Fibroblast of villous mesenchyme (primary cell): ENCODE measurements around the gene EPHA6. TPM values are rescaled to one million over a fixed set of nuclear protein-coding genes. Genes with fewer than 3 reads are reported as not detected.
"Not testable (repeated sequence)": the region's sequence is repeated elsewhere in the genome, so short reads cannot be mapped to it uniquely, and the experiment has no call there.

Experiments used
- DNase-seq: peaks from one replicate; pipeline ENCODE4 v3.0.0-alpha.2; 2010; ENCODE audit warnings: low read depth
- H3K4me3 ChIP-seq: 2 replicates; pipeline ENCODE4 v1.5.1; 2011; ENCODE audit warnings: low read depth, mild to moderate bottlenecking, low read length
- total RNA-seq: library from RNA; depleted of rRNA; stranded (reverse); fragments of >200 nt; gene quantifications from 2 replicates; pipeline ENCODE4 v1.2.3, GENCODE V29; 2012
- TF ChIP-seq, protein P1 (sequence below): IDR thresholded peaks from 2 replicates; pipeline ENCODE4 v1.5.1; 2012; ENCODE audit warnings: low read depth, mild to moderate bottlenecking, low read length; ENCODE audit not compliant: insufficient read depth

EPHA6 gene
- total RNA-seq, 1 donor = 1.7 TPM

DNA sequence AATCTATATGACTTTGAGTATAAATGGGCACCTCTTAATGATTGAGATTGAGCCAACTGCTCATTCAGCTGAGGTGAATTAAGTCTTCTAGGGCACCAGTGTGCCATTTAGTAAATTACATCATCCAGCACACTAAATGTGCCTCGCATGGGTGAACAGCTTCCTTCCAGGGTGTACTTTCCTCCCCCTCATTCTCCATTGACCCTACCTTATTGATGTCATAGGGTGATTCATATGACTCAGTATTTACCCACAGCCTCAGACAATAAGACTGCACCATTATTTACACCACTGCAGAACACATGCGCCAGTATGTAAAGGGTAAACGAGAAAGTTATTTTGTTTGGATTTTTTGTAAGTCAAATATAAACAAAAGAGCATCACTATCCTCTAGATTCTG, 765.0 kb downstream of the EPHA6 start:
- DNase-seq = no peak
- H3K4me3 ChIP-seq = no peak overlapping the region
- TF ChIP-seq, protein P1, sequence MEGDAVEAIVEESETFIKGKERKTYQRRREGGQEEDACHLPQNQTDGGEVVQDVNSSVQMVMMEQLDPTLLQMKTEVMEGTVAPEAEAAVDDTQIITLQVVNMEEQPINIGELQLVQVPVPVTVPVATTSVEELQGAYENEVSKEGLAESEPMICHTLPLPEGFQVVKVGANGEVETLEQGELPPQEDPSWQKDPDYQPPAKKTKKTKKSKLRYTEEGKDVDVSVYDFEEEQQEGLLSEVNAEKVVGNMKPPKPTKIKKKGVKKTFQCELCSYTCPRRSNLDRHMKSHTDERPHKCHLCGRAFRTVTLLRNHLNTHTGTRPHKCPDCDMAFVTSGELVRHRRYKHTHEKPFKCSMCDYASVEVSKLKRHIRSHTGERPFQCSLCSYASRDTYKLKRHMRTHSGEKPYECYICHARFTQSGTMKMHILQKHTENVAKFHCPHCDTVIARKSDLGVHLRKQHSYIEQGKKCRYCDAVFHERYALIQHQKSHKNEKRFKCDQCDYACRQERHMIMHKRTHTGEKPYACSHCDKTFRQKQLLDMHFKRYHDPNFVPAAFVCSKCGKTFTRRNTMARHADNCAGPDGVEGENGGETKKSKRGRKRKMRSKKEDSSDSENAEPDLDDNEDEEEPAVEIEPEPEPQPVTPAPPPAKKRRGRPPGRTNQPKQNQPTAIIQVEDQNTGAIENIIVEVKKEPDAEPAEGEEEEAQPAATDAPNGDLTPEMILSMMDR = no peak

DNA sequence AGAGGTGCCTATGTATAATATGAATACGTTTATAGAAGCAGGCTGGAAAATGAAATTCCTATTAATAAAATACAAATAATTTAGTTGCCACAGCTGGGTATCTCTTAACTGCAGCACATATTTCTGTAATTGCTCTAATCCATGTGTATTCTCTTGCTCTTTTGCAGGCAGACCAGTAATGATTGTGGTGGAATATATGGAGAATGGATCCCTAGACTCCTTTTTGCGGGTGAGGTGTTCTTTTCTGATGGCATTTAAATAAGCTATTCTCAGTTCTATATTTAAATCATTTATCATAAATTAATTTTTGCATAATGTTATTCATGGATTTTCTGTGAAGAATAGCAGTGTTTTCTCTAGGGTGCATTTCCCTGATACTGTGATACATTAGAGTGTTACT, 796.2 kb downstream of the EPHA6 start:
- TF ChIP-seq, protein P1 = no peak
- no peak for DNase-seq

DNA sequence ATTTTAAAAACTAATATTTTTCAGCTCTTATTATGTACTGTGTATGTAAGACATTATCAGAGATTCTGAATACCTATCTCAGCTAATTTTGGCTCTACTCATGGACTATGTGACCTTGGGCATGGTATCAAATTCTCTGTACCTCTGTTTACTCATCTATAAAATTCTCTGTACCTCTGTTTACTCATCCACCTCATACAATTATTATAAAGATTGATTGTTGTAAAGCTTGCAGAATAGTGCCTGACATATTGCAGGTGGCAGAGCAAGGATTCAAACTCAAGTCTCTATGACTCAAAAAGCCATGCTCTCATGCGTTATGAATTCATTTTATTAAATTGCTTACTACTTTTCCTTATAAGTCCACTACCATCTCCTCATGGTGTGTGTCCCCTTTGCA, 798.2 kb downstream of the EPHA6 start:
- TF ChIP-seq, protein P1 = no peak
- DNase-seq = no peak
- H3K4me3 ChIP-seq = no peak overlapping the region

More for the DNA sequence above, 796.2 kb downstream of the EPHA6 start:
- no peak overlapping the region for H3K4me3 ChIP-seq

DNA sequence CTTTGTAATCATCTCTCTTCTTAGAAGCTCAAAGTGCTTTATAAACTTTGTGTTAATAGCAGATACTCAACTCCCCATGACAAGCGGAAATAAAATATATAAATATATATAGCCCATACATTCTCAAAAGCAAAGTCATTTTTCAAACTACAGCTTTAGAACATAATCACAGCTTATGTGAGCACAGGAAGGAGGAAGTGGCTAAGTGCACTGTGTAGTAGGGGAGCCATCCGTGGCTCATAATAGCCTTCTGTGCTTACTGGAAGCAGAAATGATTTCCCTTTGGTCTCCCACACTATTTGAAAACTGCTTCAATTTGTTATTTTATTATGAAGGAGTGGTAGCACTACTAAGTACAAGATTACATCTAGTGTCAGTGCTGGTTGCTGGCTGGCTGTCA, 798.7 kb downstream of the EPHA6 start:
- H3K4me3 ChIP-seq = no peak overlapping the region
- no peak for DNase-seq
- TF ChIP-seq, protein P1 = no peak

GRCh38 chr3:97620514-97620913, 806.1 kb downstream of the EPHA6 start:
- H3K4me3 ChIP-seq, DNase-seq: not testable (repeated sequence)

- TF ChIP-seq, protein P1 = no peak
- no peak overlapping the region for H3K4me3 ChIP-seq
- no peak for DNase-seq
These were observed 822.1 kb downstream of the EPHA6 start for GRCh38 chr3:97636465-97636864.

GRCh38 chr3:97646932-97647331, 832.5 kb downstream of the EPHA6 start:
- TF ChIP-seq, protein P1 = no peak
- H3K4me3 ChIP-seq = no peak overlapping the region

More at GRCh38 chr3:97646932-97647331, 832.5 kb downstream of the EPHA6 start:
- DNase-seq = no peak
